RWPE1 (cell line): ENCODE results near the gene SCAMP2.
A peak's percentile ranks its signal among the peaks of the same experiment; 100 is the strongest.

ENCODE experiments used
- CTCF ChIA-PET: fragments of 350-600 bp; sonication (Branson Sonifier 250); formaldehyde crosslinking; extraction: SDS; loops from one replicate; lab custom pipeline; 2021; lab: Yijun Ruan, JAX
- POLR2A ChIA-PET: fragments of 400-600 bp; formaldehyde crosslinking; extraction: SDS; loops from one replicate; lab custom pipeline; 2020; ENCODE audit warnings: antibody characterized with exemption; ENCODE audit not compliant: low non-redundant PET; lab: Yijun Ruan, JAX
- DNase-seq: peaks from one replicate; pipeline ENCODE4 v3.0.0; 2012; ENCODE audit warnings: low spot score
- H3K27ac ChIP-seq: fragments of 450-650 bp; 2 replicates; pipeline ENCODE4 v1.5.1; 2017
- TF ChIP-seq, protein P1 (sequence below): fragments of 450-650 bp; conservative IDR thresholded peaks from 2 replicates; pipeline ENCODE4 v1.5.1; 2017; ENCODE audit warnings: low read depth, mild to moderate bottlenecking

SCAMP2 gene

DNA sequence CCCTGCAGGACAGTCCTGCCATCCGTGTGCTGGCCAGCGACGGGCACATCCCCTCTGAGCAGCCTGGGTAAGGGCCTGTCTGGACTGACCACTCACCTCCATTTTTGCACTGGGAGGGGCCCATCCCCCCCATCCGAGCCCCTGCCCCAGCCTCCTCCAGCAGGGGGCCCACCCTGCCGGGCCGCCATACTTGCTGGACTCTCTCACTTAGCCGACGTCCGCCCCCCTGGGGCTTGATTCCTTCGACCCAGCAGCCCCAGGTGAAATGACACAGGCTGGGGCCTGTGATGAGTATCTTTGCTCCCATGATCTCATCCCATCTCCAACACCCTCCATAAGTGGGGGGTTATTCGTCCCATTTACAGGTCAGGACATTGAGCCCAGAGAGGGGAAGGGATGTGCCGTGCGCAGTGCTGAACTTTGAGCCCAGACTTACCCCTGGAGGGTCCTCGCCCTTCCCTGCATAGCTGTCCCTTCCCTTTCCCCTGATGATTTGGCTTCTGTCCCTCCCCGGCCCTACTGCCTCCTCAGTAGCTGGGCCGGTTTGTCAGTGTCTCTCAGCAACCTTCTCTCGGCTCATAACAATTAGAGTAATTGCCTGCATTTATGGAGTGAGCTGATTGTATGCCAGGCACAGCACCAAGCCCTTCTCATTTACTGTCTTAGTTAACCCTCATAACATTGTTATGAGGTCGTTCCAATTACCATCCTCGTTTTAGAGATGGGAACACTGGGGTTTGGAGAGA, 56.4 kb downstream of the SCAMP2 start:
- POLR2A ChIA-PET: interaction anchor here (0.6 to 1.2 kb wide), 2 partner anchors 9 to 26 kb away, joined by 3 read pairs; partner anchors contain the start of genes CPLX3 and ULK3
- CTCF ChIA-PET: interaction anchor here (0.6 to 1.4 kb wide), 10 partner anchors 9 to 378 kb away, joined by 3 to 13 read pairs (median 4); no protein-coding TSS in a partner anchor
- DNase-seq: no peak
- TF ChIP-seq, protein P1, sequence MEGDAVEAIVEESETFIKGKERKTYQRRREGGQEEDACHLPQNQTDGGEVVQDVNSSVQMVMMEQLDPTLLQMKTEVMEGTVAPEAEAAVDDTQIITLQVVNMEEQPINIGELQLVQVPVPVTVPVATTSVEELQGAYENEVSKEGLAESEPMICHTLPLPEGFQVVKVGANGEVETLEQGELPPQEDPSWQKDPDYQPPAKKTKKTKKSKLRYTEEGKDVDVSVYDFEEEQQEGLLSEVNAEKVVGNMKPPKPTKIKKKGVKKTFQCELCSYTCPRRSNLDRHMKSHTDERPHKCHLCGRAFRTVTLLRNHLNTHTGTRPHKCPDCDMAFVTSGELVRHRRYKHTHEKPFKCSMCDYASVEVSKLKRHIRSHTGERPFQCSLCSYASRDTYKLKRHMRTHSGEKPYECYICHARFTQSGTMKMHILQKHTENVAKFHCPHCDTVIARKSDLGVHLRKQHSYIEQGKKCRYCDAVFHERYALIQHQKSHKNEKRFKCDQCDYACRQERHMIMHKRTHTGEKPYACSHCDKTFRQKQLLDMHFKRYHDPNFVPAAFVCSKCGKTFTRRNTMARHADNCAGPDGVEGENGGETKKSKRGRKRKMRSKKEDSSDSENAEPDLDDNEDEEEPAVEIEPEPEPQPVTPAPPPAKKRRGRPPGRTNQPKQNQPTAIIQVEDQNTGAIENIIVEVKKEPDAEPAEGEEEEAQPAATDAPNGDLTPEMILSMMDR: no peak
- peak overlapping the region; percentile 84 for H3K27ac ChIP-seq

- no peak for DNase-seq
- ChIA-PET CTCF (no interaction called here), POLR2A (no interaction called here)
- peak overlapping the region; percentile 84 for H3K27ac ChIP-seq
- TF ChIP-seq, protein P1: no peak
Observed at GRCh38 chr15:74815961-74816360, 57.2 kb downstream of the SCAMP2 start.

DNA sequence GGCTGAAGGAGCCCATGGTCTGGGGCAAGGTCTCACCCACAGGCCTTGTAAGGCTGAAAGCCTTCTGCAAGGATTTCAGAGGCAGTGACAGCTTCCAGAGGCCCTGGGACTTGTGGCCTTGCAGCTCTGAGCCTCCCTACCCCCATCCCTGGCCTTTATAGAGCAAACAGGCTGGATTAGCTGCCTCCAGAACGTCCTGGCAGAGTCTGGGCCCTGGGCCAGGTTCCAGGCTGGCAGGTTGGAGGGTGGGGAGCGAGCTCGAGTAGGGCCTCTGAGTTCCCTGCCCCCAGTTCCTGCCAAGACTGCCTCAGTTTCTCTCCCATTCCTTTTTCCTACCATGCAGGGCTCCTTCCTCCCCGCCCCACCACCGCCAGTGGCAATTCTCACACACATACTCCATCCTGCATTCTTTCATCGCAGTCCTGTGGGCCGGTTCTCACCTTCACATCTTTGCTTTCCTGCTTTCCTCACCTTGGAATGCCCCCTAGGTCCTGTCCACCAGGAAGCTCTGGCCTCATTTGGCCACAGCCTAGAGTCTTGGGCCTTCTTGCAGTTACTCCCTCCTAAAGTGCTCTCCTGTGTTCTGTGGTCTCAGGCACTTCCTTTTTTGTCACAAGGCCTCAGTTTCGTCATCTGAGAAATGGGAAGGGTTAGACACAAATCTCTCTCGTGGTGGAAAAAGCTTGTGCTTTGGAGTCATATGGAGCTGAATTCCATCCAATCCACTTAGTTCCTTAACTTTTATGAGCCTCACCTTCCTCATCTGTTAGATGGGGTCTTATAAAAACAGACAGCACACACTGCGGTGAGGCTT, 57.8 kb downstream of the SCAMP2 start:
- TF ChIP-seq, protein P1: no peak
- CTCF ChIA-PET: interaction anchor here (0.6 to 1.0 kb wide), 2 partner anchors 18 to 27 kb away, joined by 3 to 5 read pairs; partner anchors contain the start of gene ULK3
- peak overlapping the region; percentile 84 for H3K27ac ChIP-seq
- no peak for DNase-seq
- POLR2A ChIA-PET: no interaction called here

DNA sequence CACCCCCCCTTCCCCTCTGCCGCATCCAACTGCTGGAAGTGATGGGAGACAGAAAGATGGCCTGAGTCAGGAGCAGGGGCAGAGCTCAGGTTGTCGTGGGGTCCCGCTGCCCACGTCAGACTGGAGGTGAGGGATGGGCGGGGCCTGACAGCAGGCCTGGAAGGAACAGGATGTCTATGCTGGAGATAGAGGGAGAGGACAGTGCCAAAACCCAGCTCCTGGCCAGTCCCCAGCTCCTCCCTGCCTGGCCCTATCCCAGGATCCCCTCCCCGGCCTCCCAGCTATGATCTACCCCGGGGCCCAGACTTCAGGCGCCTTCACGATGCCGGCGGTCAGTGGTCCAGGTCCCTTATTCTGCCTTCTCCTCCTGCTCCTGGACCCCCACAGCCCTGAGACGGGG, 60.6 kb downstream of the SCAMP2 start, which contains the start of gene LMAN1L:
LMAN1L (plus strand) TSS at position 303 of the 400 bp plus-strand sequence; CDS start at position 323, 20 bp downstream.
- ChIA-PET CTCF (no interaction called here), POLR2A (no interaction called here)
- peak within 1 kb of the TSS; percentile 84 for H3K27ac ChIP-seq
- no peak for DNase-seq
- TF ChIP-seq, protein P1: no peak

GRCh38 chr15:74809956-74810355, 63.2 kb downstream of the SCAMP2 start:
- ChIA-PET CTCF (interaction anchor here (0.7 kb wide), 1 partner anchor 35 kb away, joined by 3 read pairs; no protein-coding TSS in a partner anchor), POLR2A (interaction anchor here (0.8 kb wide), 1 partner anchor 23 kb away, joined by 5 read pairs; no protein-coding TSS in a partner anchor)
- TF ChIP-seq, protein P1: no peak
- peak overlapping the region; percentile 86 for H3K27ac ChIP-seq
- DNase-seq: no peak

DNA sequence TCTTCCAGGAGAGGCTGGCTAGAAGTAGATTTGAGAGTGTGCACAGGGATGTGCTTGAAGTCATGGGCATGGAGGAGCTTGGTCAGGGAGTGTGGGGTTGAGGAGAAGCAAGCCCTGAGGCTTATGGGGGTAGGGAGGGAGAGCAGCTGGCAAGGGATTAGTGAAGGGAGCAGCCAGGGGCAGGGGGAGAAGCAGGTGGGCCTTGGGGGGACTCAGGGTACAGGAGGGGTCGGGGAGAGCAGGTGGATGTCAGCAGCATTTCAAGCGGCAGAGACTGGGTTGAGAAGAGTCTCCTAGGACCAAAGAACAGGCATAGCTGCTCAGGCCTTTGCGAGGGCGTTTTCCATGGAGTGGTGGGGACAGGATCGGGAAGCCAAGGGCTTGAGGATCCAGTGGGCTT, 63.9 kb downstream of the SCAMP2 start:
- peak overlapping the region; percentile 86 for H3K27ac ChIP-seq
- DNase-seq: no peak
- POLR2A ChIA-PET: interaction anchor here (0.8 kb wide), 1 partner anchor 24 kb away, joined by 5 read pairs; no protein-coding TSS in a partner anchor
- TF ChIP-seq, protein P1: no peak
- CTCF ChIA-PET: interaction anchor here (0.6 to 2.3 kb wide), 2 partner anchors 10 to 86 kb away, joined by 4 to 11 read pairs; no protein-coding TSS in a partner anchor
